Measurements from ENCODE around the gene SULT1A1. TPM values are rescaled to one million over a fixed set of nuclear protein-coding genes. Genes with fewer than 3 reads are reported as not detected.
"Not testable (repeated sequence)": the region's sequence is repeated elsewhere in the genome, so short reads cannot be mapped to it uniquely, and the experiment has no call there.

SULT1A1 gene
- polyA plus RNA-seq, 3 donors = 13.3 to 56.7 (median 44.1) TPM

DNA sequence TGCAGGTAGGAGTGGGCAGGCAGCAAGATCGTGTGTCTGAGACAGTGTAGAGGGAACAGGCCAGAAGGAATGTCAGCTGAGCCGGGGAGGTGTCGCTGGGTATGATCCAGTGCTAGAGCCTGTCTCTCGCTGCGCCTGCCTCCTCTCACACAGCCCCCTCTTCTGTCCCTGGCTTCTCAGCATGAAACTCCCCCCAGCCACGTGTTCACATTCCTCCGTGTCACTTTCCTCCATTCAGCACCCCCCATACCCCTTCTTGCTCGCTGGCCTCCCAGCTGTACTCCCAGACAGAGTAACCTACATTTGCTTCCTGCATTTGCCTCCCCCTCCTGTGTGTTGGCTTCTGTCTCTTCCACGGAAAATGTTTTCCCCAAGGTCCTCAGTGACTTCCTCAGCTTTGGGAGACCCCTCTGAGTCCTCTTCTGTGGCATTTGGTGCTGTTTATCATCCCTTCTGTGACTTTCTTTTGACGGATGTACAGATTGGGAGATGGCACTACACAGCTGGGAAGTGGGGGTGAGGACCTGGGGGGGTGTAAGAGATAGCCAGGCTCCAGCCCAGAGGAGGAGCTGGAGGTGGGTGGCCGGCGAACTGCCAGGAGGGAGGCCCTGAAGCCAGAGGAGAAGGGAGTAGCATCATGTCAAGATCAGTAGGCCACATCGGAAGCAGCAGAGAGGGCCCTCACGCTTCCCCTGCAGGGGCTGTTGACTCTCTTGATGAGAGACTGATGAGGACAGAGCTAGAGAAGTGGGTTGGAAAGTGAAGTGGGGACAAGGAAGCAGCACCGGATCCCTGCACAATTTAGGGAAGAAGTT is 36.9 kb downstream of the SULT1A1 start:
- no peak overlapping the region for H3K27ac ChIP-seq (ENCODE audit: low read depth, low read length)
- 46 to 69% (median 47%) methylated on average over 15 of the region's 15 CpGs for WGBS, 3 donors

DNA sequence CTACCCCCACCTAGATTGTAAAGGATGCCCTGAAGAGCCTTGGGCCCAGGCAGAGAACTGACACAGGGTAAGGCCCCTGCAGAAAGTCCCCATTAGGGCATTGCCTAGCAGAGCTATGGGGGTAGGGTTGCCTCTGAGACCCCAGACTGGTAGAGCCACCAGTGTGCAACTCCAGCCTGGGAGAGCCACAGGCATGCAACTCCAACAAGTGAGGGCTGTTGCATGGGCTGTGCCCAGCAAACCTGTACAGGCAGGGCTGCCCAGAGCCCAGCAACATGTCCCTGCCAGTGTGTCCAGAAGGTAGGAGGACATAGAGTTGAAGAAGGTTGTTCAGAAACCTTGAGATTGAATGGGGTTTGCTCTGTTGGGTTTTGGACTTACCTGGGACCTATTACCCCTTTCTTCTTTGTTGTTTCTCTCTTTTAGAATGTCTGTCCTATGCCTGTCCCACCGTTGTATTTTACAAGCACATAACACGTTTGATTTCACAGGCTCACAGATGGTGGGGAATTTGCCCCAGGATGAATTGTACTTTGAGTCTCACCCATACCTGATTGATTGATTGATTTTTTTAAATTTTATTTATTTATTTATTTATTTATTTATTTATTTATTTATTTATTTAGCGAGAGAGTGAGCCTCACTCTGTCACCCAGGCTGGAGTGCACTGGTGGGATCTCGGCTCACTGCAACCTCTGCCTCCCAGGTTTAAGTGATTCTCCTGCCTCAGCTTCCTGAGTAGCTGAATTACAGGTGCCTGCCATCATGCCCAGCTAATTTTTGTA is 39.7 kb downstream of the SULT1A1 start:
- no peak overlapping the region for H3K27ac ChIP-seq (ENCODE audit: low read depth, low read length)
- WGBS, 3 donors = 98 to 100% (median 99%) methylated on average over 4 of the region's 4 CpGs

DNA sequence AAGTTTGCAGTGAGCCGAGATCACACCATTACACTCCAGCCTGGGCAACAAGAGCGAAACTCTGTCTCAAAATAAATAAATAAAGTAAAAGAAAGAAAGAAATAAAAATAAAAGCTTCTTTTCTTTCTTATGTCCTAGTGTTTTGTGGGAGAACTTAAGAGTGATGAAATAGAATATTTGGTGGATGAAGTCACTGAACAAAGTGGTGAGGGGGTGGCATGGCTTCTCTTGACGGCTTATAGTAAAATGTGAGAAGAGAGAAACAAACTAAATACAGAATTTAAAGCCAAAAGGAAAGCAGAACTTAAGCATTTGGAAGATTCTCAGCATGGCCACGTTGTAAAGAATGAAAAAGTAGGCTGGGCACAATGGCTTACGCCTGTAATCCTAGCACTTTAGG is 40.8 kb downstream of the SULT1A1 start:
- 87 to 93% (median 89%) methylated on average over 5 of the region's 5 CpGs for WGBS, 3 donors

DNA sequence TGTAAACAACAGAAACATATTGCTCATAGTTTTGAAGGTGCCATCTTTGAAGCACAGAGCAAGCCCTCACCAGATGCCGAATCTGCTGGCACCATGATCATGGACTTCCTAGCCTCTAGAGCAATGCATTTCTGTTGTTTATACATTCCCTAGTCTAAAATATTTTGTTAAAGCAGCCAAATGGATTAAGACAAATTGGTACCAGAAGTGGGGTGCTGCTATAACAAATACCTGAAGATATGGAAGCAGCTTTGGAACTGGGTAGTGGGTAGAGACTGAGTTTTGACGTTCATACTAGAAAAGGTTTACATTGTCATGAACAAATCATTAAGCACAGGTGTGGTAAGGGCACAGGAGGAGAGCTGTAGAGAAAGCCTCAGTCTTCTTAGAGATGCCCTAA is 42.6 kb downstream of the SULT1A1 start:
- WGBS, 3 donors = 93 to 98% (median 97%) methylated on average over 2 of the region's 2 CpGs
- no peak overlapping the region for H3K27ac ChIP-seq (ENCODE audit: low read depth, low read length)

More for the DNA sequence above, 40.8 kb downstream of the SULT1A1 start:
- H3K27ac ChIP-seq (ENCODE audit: low read depth, low read length) = no peak overlapping the region

DNA sequence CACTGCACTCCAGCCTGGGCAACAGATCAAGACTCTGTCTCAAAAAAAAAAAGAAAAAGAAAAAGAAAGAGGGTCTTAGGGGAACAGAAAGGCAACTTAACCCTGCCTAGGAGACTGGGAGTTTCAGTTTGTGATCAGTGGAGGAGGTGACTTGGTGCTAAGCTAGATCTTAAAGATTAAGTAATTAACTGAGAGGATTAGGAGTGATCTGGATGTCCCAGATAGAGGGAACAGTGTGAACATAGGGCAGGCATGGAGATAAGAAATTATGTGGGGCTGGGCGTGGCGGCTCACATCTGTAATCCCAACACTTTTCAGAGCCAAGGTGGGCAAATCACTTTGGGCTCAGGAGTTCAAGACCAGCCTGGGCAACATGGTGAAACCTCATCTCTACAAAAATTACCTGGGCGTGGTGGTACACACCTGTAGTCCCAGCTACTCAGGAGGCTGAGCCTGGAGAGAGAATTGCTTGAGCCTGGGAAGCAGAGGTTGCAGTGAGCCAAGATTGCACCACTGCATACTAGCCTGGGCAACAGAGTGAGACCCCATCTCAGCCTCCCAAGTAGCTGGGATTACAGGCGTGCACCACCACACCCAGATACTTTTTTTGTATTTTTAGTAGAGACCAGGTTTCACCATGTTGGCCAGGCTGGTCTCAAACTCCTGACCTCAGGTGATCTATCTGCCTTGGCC is 43.5 kb downstream of the SULT1A1 start:
- 98 to 100% (median 99%) methylated on average over 4 of the region's 4 CpGs for whole genome bisulfite sequencing, 3 donors
- not testable (repeated sequence) for H3K27ac ChIP-seq (ENCODE audit: low read depth, low read length)

DNA sequence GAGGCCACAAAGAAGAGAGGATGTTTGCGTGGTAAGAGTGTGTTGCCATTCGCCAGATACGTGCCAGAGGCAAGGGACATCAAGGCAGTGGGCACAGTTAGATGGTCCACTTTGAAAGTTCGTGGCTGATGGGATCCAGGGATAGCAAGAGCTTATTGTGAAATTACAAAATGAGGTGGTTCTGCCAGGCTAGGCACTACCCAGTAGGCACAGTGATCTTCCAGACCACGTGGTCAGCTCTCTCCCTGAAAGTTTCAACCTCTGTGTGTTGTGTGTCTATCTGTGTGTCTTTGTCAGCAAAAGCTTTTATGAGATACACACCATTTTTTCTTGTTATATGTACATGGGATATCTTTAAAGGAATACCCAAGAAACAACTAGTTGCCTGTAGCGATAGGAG is 46.6 kb downstream of the SULT1A1 start:
- 88 to 90% (median 89%) methylated on average over 6 of the region's 6 CpGs for WGBS, 3 donors

DNA sequence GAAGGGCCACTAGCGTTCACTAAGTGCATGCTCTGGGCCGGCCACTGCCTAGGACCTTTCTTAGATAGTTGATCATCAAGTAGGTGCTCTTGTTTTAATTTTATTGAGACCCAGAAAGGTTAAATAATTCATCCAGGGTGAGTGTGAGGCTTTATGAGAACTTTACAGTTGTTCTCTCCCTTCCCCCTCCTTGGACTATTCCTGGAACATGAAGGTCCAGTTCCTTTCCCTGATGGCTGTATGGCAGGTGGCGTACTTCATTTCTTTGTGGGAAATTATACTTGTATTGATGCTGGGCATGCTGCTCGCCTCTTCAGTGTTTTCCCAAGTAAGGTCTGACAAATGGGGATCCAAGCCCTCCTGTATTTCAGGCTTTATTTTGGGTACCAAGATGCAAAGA is 47.6 kb downstream of the SULT1A1 start:
- 94 to 97% (median 96%) methylated on average over 4 of the region's 4 CpGs for WGBS, 3 donors
- H3K27ac ChIP-seq (ENCODE audit: low read depth, low read length) = no peak overlapping the region

More for the DNA sequence above, 46.6 kb downstream of the SULT1A1 start:
- no peak overlapping the region for H3K27ac ChIP-seq (ENCODE audit: low read depth, low read length)

DNA sequence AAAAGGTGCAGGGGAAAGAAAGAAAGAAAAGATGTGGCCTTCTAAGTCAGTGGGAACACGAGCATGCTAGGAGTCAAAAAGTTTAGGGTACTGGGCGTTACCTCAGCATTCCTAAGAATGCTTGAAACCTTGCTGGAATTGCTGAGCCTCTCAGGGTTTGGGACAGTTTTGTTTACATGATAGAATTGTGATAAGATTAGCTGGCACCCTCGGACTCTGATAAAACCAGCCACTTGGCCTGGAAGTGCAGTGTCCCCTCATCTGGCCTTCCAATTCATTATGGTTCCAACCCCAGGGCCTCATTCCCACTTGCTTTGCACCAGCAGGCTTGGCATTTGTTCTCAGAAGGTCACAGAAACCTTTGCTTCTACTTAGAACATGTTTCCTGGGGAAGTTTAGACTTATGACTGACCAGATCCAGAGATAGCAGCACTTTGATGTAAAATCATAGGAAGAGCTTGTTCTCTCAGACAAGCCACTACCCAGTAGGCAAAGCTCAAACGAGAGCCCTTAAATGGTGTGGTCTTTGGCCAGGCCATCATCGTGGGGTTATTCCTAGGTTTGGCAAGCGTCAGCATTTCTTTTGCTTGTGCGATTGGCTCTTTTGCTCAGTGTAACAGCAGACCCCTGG is 48.2 kb downstream of the SULT1A1 start:
- 62 to 67% (median 62%) methylated on average over 7 of the region's 7 CpGs for WGBS, 3 donors

DNA sequence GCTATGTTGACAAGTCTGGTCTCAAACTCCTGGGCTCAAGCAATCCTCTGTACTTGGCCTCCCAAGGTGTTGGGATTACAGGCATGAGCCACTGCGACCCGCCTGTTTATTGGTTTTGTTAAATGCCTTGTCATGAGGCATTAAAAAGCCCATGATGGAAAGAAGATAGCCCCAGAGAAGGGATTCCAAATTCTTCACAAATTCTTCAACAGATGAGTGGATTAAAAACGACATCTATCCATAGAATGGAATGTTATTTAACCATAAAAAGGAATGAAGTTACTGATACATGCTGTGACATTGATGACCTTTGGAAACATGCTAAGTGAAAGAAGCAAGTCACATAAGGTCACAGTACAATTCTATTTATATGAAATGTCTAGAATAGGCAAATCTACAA is 51.4 kb downstream of the SULT1A1 start:
- WGBS, 3 donors = 74 to 94% (median 89%) methylated on average over 3 of the region's 3 CpGs

More for the DNA sequence above, 48.2 kb downstream of the SULT1A1 start:
- H3K27ac ChIP-seq (ENCODE audit: low read depth, low read length) = no peak overlapping the region

DNA sequence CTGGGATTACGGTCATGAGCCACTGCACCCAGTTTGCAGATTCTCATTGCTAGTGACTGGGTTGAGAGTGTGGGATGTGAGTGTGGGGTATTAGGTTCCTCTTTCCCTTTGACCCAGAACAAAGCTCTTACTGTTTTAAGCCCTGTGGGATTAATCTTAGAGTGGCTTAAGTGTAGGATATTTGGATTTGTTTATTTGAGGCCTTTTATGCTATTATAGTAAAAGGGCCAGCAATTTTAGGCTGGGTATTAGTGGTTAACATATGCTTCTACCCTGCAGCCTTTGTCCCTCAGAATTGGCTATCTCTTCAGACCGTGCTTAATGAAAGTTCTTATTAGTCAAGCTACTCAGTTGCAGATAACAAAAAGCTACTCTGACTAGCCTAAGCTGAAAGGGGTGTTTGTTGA is 52.9 kb downstream of the SULT1A1 start:
- 58 to 85% (median 82%) methylated on average over 2 of the region's 2 CpGs for WGBS, 3 donors
- H3K27ac ChIP-seq (ENCODE audit: low read depth, low read length) = no peak overlapping the region

More for the DNA sequence above, 51.4 kb downstream of the SULT1A1 start:
- no peak overlapping the region for H3K27ac ChIP-seq (ENCODE audit: low read depth, low read length)

DNA sequence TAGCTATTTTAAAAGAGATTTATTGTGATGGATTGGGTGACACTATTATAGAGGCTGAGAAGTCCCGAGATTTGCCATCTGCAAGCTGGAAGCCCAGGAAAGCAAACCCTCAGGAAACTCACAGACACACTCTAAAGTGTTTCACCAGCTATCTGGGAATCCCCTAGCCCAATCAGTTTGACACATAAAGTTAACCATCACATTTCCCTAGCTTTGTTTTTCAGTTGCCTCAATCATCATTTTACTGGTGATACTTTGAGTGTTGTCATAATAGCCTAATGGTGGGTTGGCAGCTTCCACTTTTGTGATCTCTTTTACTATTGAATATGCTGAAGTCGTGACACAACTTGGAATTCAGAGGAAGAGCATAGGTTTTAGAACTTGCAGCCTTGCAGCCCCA is 54.3 kb downstream of the SULT1A1 start:
- no peak overlapping the region for H3K27ac ChIP-seq (ENCODE audit: low read depth, low read length)
- WGBS, 3 donors = 79 to 82% (median 81%) methylated on average over 2 of the region's 2 CpGs

Other genes starting within 250 kb of the SULT1A1 start
- gene NPIPB6, start 246.5 kb downstream of the SULT1A1 start, polyA plus RNA-seq = 1 to 10 TPM in 1 of 3 donors, under 1 TPM in 2; 0.12 to 1.6 (median 0.43) TPM
- 10 to 100 TPM; 54.1 to 75.7 (median 68.7) TPM for gene EIF3CL, start 206.2 kb downstream of the SULT1A1 start, polyA plus RNA-seq
- gene NPIPB7, start 137.7 kb downstream of the SULT1A1 start, polyA plus RNA-seq = under 1 TPM in 1 of 3 donors, not detected in 2; 0.07 TPM
- 10 to 100 TPM in 2 of 3 donors, 1 to 10 TPM in 1; 8.2 to 28.2 (median 16.0) TPM for gene CLN3, start 118.0 kb downstream of the SULT1A1 start, polyA plus RNA-seq
- gene APOBR, start 115.4 kb downstream of the SULT1A1 start, polyA plus RNA-seq = 1 to 10 TPM in 2 of 3 donors, under 1 TPM in 1; 0.62 to 6.6 (median 1.5) TPM
- gene IL27, start 103.2 kb downstream of the SULT1A1 start, polyA plus RNA-seq = under 1 TPM in 1 of 3 donors, not detected in 2; 0.34 TPM
- gene NUPR1, start 71.1 kb downstream of the SULT1A1 start, polyA plus RNA-seq = 100 to 1,000 TPM; 157 to 190 (median 189) TPM
- 10 to 100 TPM; 17.1 to 32.1 (median 17.5) TPM for gene SGF29, start 56.1 kb downstream of the SULT1A1 start, polyA plus RNA-seq
- 1 to 10 TPM in 2 of 3 donors, under 1 TPM in 1; 0.30 to 1.8 (median 1.1) TPM for gene SULT1A2, start 13.0 kb downstream of the SULT1A1 start, polyA plus RNA-seq
- not detected for gene NPIPB8, start 28.0 kb upstream of the SULT1A1 start, polyA plus RNA-seq
- 100 to 1,000 TPM; 274 to 375 (median 371) TPM for gene EIF3C, start 101.4 kb upstream of the SULT1A1 start, polyA plus RNA-seq
- under 1 TPM in 2 of 3 donors, not detected in 1; 0.19 to 0.33 TPM for gene NPIPB9, start 141.7 kb upstream of the SULT1A1 start, polyA plus RNA-seq
- 10 to 100 TPM; 37.1 to 61.4 (median 53.0) TPM for gene ATXN2L, start 213.0 kb upstream of the SULT1A1 start, polyA plus RNA-seq
- 100 to 1,000 TPM; 104 to 196 (median 119) TPM for gene TUFM, start 236.3 kb upstream of the SULT1A1 start, polyA plus RNA-seq

All from adipose tissue (tissue), 3 donors.